Left renal pelvis (tissue), 4 donors: ENCODE measurements around the gene PCDHA6. TPM values are rescaled to one million over a fixed set of nuclear protein-coding genes. Genes with fewer than 3 reads are reported as not detected.
"Not testable (repeated sequence)": the region's sequence is repeated elsewhere in the genome, so short reads cannot be mapped to it uniquely, and the experiment has no call there.

Experiments
- DNase-seq, 4 donors: peaks; one replicate each; pipeline ENCODE4 v3.0.0-alpha.2; 2013; ENCODE audit warnings: low read depth in 4 of 4, low spot score in 3 of 4
- polyA plus RNA-seq, 4 donors: library from polyadenylated mRNA; unstranded; fragments of 120-200 nt; gene quantifications; one replicate each; pipeline ENCODE4 v1.2.1, GENCODE V29; 2013; ENCODE audit not compliant: insufficient read length in 4 of 4

The PCDHA6 gene
- under 1 TPM; 0.26 to 0.79 (median 0.46) TPM for polyA plus RNA-seq

- DNase-seq, result no peak
Observed at GRCh38 chr5:140827704-140828361, at the start of gene PCDHA6. Gene PCDHA6, plus strand, starts transcription at chr5:140827960. Its CDS starts 132 bp downstream, at chr5:140828092.

DNA sequence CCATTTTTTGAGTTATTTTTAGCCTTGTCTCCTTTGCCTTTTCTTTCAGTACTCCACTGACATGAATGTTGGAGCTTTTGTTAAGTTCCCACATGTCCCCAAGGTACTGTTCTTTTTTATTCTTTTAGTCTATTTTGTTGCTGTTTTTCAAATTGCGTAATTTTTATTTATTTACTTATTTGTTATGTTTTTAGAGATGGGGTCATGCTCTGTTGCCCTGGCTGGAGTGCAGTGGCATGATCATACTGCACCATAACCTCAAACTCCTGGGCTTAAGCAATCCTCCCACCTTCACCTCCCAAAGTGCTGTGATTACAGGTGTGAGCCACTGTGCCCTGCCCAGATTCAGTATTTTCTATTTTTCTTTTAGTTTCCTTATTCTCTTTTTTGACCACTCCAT, 47.2 kb upstream of the PCDHA6 start:
- DNase-seq, result no peak

- no peak for DNase-seq
Observed at GRCh38 chr5:140785905-140786686, 41.7 kb upstream of the PCDHA6 start, which contains the start of gene PCDHA1. Gene PCDHA1, plus strand, starts transcription at chr5:140786140.

- DNase-seq, result not testable (repeated sequence)
Observed at GRCh38 chr5:140787422-140787821, 40.3 kb upstream of the PCDHA6 start.

DNA sequence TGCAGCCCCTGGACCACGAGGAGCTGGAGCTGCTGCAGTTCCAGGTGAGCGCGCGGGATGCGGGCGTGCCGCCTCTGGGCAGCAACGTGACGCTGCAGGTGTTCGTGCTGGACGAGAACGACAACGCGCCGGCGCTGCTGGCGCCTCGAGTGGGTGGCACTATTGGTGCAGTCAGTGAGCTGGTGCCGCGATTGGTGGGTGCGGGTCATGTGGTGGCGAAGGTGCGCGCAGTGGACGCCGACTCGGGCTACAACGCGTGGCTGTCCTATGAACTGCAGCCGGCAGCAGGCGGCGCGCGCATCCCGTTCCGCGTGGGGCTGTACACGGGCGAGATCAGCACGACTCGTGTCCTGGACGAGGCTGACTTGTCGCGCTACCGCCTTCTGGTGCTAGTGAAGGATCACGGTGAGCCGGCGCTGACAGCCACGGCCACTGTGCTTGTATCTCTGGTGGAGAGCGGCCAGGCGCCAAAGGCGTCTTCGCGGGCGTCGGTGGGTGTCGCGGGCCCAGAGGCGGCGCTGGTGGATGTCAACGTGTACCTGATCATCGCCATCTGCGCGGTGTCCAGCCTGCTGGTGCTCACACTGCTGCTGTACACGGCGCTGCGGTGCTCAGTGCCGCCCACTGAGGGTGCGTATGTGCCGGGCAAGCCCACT, 39.8 kb upstream of the PCDHA6 start:
- not testable (repeated sequence) for DNase-seq

GRCh38 chr5:140791089-140791488, 36.7 kb upstream of the PCDHA6 start:
- DNase-seq, result no peak

GRCh38 chr5:140794595-140795258, 33.0 kb upstream of the PCDHA6 start, which contains the start of gene PCDHA2:
Gene PCDHA2, plus strand, starts transcription at chr5:140794852.
- no peak for DNase-seq

GRCh38 chr5:140795259-140795641, 32.5 kb upstream of the PCDHA6 start:
- no peak for DNase-seq

DNA sequence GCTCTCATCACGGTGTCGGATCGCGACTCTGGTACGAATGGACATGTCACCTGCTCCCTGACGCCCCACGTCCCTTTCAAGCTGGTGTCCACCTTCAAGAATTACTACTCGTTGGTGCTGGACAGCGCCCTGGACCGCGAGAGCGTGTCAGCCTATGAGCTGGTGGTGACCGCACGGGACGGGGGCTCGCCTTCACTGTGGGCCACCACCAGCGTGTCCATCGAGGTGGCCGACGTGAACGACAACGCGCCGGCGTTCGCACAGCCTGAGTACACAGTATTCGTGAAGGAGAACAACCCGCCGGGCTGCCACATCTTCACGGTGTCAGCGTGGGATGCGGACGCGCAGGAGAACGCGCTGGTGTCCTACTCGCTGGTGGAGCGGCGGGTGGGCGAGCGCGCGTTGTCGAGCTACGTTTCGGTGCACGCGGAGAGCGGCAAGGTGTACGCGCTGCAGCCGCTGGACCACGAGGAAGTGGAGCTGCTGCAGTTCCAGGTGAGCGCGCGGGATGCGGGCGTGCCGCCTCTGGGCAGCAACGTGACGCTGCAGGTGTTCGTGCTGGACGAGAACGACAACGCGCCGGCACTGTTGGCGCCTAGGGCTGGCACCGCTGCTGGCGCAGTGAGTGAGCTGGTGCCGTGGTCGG, 31.6 kb upstream of the PCDHA6 start:
- DNase-seq, result not testable (repeated sequence)

DNA sequence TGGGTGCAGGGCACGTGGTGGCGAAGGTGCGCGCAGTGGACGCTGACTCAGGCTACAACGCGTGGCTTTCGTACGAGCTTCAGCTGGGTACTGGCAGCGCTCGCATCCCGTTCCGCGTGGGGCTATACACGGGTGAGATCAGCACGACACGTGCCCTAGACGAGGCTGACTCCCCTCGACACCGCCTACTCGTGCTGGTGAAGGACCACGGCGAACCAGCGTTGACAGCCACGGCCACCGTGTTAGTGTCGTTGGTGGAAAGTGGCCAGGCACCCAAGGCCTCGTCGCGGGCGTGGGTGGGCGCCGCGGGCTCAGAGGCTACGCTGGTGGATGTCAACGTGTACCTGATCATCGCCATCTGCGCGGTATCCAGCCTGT, 31.1 kb upstream of the PCDHA6 start:
- no peak for DNase-seq

GRCh38 chr5:140800816-140801493, 26.8 kb upstream of the PCDHA6 start, which contains the start of gene PCDHA3:
Gene PCDHA3, plus strand, starts transcription at chr5:140801057.
- DNase-seq, result no peak

- no peak for DNase-seq
Observed at GRCh38 chr5:140801494-140801841, 26.3 kb upstream of the PCDHA6 start.

DNA sequence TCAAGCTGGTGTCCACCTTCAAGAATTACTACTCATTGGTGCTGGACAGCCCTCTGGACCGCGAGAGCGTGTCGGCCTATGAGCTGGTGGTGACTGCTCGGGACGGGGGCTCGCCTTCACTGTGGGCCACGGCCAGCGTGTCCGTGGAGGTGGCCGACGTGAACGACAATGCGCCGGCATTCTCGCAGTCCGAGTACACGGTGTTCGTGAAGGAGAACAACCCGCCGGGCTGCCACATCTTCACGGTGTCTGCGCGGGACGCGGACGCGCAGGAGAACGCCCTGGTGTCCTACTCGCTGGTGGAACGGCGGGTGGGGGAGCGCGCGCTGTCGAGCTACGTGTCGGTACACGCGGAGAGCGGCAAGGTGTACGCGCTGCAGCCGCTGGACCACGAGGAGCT, 25.4 kb upstream of the PCDHA6 start:
- not testable (repeated sequence) for DNase-seq

DNA sequence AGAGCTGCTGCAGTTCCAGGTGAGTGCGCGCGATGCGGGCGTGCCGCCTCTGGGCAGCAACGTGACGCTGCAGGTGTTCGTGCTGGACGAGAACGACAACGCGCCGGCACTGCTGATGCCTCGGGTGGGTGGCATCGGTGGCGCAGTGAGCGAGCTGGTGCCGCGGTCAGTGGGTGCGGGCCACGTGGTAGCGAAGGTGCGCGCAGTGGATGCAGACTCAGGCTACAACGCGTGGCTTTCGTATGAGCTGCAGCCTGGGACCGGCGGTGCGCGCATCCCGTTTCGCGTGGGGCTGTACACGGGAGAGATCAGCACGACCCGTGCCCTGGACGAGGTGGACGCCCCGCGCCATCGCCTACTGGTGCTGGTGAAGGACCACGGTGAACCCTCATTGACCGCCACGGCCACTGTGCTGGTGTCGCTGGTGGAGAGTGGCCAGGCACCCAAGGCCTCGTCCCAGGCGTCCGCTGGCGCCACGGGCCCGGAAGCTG, 24.9 kb upstream of the PCDHA6 start:
- DNase-seq, result no peak

GRCh38 chr5:140806834-140807775, 20.7 kb upstream of the PCDHA6 start, which contains the start of gene PCDHA4:
Gene PCDHA4, plus strand, starts transcription at chr5:140807068.
- DNase-seq, result no peak

GRCh38 chr5:140808241-140808888, 19.4 kb upstream of the PCDHA6 start:
- DNase-seq, result not testable (repeated sequence)

- no peak for DNase-seq
Observed at GRCh38 chr5:140808889-140809291, 18.9 kb upstream of the PCDHA6 start.
